ENCODE results near the gene GNL3L.
"Not testable (repeated sequence)": the region's sequence is repeated elsewhere in the genome, so short reads cannot be mapped to it uniquely, and the experiment has no call there.

The GNL3L gene, protein sequence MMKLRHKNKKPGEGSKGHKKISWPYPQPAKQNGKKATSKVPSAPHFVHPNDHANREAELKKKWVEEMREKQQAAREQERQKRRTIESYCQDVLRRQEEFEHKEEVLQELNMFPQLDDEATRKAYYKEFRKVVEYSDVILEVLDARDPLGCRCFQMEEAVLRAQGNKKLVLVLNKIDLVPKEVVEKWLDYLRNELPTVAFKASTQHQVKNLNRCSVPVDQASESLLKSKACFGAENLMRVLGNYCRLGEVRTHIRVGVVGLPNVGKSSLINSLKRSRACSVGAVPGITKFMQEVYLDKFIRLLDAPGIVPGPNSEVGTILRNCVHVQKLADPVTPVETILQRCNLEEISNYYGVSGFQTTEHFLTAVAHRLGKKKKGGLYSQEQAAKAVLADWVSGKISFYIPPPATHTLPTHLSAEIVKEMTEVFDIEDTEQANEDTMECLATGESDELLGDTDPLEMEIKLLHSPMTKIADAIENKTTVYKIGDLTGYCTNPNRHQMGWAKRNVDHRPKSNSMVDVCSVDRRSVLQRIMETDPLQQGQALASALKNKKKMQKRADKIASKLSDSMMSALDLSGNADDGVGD

DNA sequence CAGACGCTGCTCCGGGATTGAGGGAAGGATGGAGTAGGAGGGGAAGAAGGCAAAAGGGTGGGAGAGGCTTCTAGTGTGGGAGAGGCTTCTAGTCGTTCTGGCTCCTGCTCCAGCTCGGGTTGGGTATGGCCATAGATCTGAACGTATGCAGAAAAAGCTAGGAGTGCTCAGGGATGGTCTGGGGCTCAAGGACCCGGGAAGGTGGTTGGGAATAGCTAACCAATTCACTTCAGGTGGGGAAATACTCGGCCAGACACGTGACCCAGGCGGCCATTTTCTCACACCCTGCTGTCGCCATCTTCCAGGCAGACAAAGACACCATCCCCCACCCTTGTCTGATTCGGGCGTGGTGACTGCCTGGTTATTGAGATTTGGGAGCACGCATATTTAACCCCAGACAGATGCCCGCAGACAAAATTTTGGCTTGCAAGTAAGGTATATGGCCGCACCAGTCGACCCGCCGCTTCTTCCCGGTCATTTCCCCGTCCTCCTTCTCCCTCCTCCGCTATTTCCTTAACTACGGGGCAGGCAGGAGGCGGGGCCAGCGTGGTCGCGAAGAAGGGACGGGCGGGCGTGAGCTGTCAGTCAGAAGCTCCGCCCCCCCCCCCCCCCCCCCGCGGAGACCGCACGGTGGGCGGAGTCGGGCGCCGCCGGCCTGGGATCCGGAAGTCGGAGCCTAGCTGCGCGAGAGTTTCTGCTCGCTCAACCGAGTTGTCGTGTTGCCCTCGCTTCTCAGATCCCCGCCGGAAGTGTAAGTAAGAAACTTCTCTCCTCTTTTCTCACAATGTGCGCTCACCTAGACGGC lies at the start of gene GNL3L:
TSS of gene GNL3L (plus strand) at position 668 of the 805 bp plus-strand sequence. CDS start 2,348 bp downstream, outside the sequence.
- no peaks in the 10 kb centered on the region for H3K9me3 ChIP-seq (ENCODE audit: control insufficient read depth, insufficient read depth, low read length)
- H3K4me3 ChIP-seq (ENCODE audit: low read depth, low read length), result peak within 1 kb of the TSS; percentile 74
- no peaks in the 10 kb centered on the region for H3K4me1 ChIP-seq (ENCODE audit: control insufficient read depth, insufficient read depth, low read length)
- H3K9ac ChIP-seq (ENCODE audit: low read depth, low read length), result peak within 1 kb of the TSS; percentile 88
- H3K36me3 ChIP-seq (ENCODE audit: control insufficient read depth, insufficient read depth, low read length), result peaks cover 14% of the 10 kb centered on the region
- H3K27me3 ChIP-seq (ENCODE audit: control insufficient read depth, insufficient read depth, low read length), result no peaks in the 10 kb centered on the region

DNA sequence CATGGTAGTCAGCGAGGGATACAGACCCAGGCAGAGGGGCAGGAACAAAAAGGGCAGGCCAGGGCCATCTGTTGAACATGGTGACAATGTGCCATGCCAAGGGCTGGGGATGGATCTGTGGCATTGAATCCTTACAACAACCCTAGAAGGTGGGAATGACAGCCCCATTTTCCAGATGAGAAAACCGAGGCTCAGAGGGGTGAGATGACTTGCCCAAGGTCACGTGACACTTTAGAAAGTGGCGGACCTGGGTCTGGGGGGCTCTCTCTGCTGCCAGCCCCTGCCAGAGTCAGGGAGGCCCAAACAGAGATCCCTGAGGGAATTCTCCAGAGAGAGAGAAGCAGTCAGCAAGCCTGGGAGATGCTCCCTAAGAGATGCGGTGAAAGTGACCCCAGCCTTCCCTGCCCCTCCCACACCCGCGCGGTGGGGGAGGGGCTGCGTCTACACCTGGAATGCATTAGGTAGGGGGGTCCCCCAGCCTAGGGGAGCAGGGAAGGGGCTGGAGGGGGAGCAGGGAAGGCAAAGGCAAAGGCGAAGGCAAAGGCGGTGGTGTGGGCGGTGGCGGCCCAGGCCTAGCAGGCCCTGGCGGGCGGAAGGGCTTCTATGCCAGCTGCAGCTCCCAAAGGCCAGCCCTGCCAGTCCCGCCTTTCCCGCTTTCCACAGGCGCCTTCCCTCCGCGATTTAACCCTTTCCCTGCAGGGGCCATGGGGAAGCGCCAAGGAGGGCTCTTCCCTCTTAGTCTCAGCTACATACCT lies 47.0 kb upstream of the GNL3L start:
- no peaks in the 10 kb centered on the region for H3K9me3 ChIP-seq (ENCODE audit: control insufficient read depth, insufficient read depth, low read length)
- H3K4me3 ChIP-seq (ENCODE audit: low read depth, low read length), result peak overlapping the region; percentile 22
- H3K9ac ChIP-seq (ENCODE audit: low read depth, low read length), result no peak overlapping the region
- peaks cover 18% of the 10 kb centered on the region for H3K4me1 ChIP-seq (ENCODE audit: control insufficient read depth, insufficient read depth, low read length)
- no peaks in the 10 kb centered on the region for H3K36me3 ChIP-seq (ENCODE audit: control insufficient read depth, insufficient read depth, low read length)
- no peaks in the 10 kb centered on the region for H3K27me3 ChIP-seq (ENCODE audit: control insufficient read depth, insufficient read depth, low read length)

DNA sequence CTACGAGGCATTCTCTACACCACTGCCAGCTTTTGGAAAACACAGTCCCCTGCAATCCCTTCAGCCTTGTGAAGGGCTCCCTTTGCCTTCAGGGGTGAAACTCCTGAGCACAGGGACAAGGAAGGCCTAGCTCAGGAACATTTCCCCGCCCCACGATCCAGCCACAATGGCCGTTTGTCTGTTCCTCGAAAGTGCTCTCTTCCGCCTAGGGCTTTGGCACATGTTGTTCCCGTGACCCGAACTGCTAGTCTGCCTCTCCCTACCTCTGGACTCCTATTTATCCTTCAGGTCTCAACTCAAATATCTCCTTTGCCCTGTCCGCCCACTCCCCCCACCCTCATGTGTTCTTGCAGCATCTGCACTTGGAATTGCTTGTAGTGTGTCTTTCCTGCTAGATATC lies 46.1 kb upstream of the GNL3L start:
- Histone ChIP-seq H3K27me3 (ENCODE audit: control insufficient read depth, insufficient read depth, low read length) (no peaks in the 10 kb centered on the region), H3K4me3 (ENCODE audit: low read depth, low read length) (no peak overlapping the region), H3K9ac (ENCODE audit: low read depth, low read length) (no peak overlapping the region), H3K4me1 (ENCODE audit: control insufficient read depth, insufficient read depth, low read length) (peaks cover 18% of the 10 kb centered on the region), H3K9me3 (ENCODE audit: control insufficient read depth, insufficient read depth, low read length) (no peaks in the 10 kb centered on the region), H3K36me3 (ENCODE audit: control insufficient read depth, insufficient read depth, low read length) (no peaks in the 10 kb centered on the region)

DNA sequence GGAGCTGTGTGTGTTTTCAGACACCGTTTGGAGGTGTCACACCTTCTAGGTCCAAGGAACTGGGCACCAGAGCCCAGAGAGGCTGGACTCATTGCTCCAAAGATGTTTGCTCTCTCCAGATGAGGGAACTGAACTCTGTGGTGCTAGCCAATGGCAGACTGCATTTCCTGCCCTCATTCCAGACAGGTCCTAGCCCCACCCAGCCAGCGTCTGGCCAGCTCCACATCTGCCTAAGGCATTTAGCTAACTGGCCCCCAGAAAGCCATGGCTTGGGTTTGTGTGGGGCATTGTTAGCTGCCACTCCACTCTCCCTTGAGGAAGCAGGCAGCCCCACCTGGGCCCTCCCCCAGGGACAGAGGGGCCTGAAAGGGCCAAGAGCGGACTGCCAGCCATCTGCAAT lies 45.4 kb upstream of the GNL3L start:
- H3K4me1 ChIP-seq (ENCODE audit: control insufficient read depth, insufficient read depth, low read length), result peaks cover 14% of the 10 kb centered on the region

DNA sequence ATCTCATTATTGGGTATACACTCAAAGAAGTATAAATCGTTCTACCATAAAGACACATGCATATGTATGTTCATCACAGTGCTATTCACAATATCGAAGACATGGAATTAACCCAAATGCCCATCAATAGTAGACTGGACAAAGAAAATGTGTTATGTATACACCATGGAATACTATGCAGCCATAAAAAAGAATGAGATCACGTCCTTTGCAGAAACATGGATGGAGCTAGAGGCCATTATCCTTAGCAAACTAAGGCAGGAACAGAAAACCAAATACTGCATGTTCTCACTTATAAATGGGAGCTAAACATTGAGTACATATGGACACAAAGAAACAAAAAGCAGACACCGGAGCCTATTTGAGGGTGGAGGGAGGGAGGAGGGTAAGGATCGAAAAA lies 40.2 kb upstream of the GNL3L start:
- not testable (repeated sequence) for H3K9me3 ChIP-seq (ENCODE audit: control insufficient read depth, insufficient read depth, low read length)

More for the DNA sequence above, 45.4 kb upstream of the GNL3L start:
- H3K9me3 ChIP-seq (ENCODE audit: control insufficient read depth, insufficient read depth, low read length), result no peaks in the 10 kb centered on the region
- H3K27me3 ChIP-seq (ENCODE audit: control insufficient read depth, insufficient read depth, low read length), result no peaks in the 10 kb centered on the region
- no peaks in the 10 kb centered on the region for H3K36me3 ChIP-seq (ENCODE audit: control insufficient read depth, insufficient read depth, low read length)
- H3K4me3 ChIP-seq (ENCODE audit: low read depth, low read length), result no peak overlapping the region
- no peak overlapping the region for H3K9ac ChIP-seq (ENCODE audit: low read depth, low read length)

DNA sequence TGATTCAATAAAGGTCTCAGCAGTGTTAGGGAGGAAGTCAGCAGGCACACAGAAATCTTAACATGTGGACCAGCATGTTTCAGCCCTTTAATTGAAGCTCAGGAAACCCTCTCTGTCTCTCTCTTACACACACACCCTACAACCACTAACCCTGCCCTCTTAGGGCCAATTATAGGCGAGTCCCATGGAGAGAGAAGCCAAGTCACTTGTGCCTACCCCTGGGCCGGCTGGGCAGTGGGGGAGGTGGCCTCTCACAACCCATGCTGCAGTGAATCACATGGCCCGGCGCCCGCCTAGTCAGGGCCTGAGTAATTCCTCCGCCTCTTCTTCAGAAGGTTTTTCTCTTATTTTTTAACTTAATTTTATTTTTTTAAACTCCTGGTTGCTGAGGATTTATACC lies 37.7 kb upstream of the GNL3L start:
- H3K4me3 ChIP-seq (ENCODE audit: low read depth, low read length), result no peak overlapping the region
- H3K9ac ChIP-seq (ENCODE audit: low read depth, low read length), result no peak overlapping the region
- peaks cover 5% of the 10 kb centered on the region for H3K4me1 ChIP-seq (ENCODE audit: control insufficient read depth, insufficient read depth, low read length)
- no peaks in the 10 kb centered on the region for H3K27me3 ChIP-seq (ENCODE audit: control insufficient read depth, insufficient read depth, low read length)
- H3K36me3 ChIP-seq (ENCODE audit: control insufficient read depth, insufficient read depth, low read length), result no peaks in the 10 kb centered on the region
- H3K9me3 ChIP-seq (ENCODE audit: control insufficient read depth, insufficient read depth, low read length), result no peaks in the 10 kb centered on the region

More for the DNA sequence above, 40.2 kb upstream of the GNL3L start:
- not testable (repeated sequence) for H3K36me3 ChIP-seq (ENCODE audit: control insufficient read depth, insufficient read depth, low read length); H3K4me3 ChIP-seq (ENCODE audit: low read depth, low read length); H3K4me1 ChIP-seq (ENCODE audit: control insufficient read depth, insufficient read depth, low read length); H3K27me3 ChIP-seq (ENCODE audit: control insufficient read depth, insufficient read depth, low read length); H3K9ac ChIP-seq (ENCODE audit: low read depth, low read length)

DNA sequence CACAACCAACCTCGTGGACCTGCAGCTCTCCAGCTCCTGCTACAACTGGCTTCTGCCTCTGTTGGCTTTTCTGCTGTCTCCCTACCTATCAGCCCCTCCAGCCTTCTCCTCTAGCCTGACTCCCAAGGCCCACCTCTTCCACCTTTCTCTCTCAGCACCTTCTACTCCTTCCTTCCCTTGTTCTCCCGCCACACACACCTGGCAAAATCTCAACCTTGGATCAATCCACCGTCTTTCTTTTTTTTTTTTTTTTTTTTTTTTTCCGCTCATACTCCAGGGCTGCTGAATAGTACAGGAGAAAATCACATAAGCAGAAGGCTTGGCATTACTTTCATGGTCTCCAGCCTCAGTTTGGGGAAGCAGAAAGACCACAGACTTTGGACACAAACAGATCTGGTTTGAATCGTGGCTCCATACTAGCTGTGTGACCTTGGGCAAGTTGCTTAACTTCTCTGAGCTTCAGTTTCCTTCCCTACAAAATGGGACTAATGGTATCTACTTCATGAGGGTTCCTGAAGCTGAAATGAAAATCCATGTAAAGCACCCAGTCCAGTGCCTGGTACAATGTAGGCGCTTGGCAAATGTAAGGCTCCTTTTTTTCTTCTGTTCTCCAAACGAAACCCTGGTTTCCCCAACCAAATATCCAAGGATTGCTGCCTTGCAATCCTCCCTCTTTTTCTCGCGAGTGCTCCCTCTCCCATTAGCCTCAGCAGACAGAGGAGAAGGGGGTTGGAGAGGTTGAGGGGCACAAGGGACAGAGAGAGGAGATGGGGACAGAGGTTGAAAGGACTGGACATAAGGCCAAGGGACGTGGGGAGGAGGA lies 35.6 kb upstream of the GNL3L start:
- peaks cover 5% of the 10 kb centered on the region for H3K4me1 ChIP-seq (ENCODE audit: control insufficient read depth, insufficient read depth, low read length)
- H3K36me3 ChIP-seq (ENCODE audit: control insufficient read depth, insufficient read depth, low read length), result no peaks in the 10 kb centered on the region
- no peaks in the 10 kb centered on the region for H3K27me3 ChIP-seq (ENCODE audit: control insufficient read depth, insufficient read depth, low read length)
- peak overlapping the region; percentile 54 for H3K9ac ChIP-seq (ENCODE audit: low read depth, low read length)
- no peaks in the 10 kb centered on the region for H3K9me3 ChIP-seq (ENCODE audit: control insufficient read depth, insufficient read depth, low read length)
- H3K4me3 ChIP-seq (ENCODE audit: low read depth, low read length), result peak overlapping the region; percentile 67

DNA sequence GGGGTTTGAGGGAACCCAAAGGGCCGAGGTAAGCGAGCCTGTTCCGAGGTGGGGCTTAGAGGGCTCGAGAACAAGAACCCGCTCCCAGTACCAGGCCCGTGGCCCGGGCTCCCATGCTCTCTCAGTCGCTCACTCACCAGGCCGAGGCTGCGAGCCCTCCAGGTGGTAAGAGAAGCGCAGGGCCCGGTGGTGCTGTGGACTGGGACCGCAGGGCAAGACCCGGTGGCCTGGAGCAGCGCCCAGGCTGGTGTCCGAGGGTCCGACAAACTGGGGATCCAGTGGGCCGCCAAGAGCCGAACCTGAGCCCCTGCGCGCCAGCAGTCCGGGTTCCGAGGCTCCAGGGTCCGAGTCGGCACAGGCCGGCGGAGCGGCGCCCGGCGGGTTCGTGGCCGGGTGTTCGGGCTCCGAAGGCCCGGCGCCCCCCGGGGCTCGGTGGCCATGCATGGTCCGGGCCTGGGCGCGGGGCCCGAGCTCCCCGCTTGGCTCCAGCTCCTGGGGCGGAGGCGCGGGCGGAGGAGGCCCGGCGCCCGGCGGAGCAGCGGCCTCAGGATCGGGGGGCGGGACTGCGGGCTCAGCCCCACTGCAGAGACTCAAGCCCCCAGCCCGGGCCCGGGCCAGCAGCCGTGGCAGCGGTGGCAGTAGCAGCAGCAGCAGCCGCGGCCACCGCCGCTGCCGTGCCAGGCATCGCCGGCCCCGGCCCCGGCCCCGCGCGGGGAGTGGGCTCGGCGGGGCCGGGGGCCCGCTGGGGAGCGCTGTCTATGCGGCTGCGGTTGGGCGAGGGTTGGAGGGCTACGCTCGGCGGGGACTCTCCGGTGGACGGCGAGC lies 34.8 kb upstream of the GNL3L start:
- no peaks in the 10 kb centered on the region for H3K27me3 ChIP-seq (ENCODE audit: control insufficient read depth, insufficient read depth, low read length)
- H3K9me3 ChIP-seq (ENCODE audit: control insufficient read depth, insufficient read depth, low read length), result no peaks in the 10 kb centered on the region
- peaks cover 5% of the 10 kb centered on the region for H3K4me1 ChIP-seq (ENCODE audit: control insufficient read depth, insufficient read depth, low read length)
- peak overlapping the region; percentile 54 for H3K9ac ChIP-seq (ENCODE audit: low read depth, low read length)
- peak overlapping the region; percentile 67 for H3K4me3 ChIP-seq (ENCODE audit: low read depth, low read length)
- H3K36me3 ChIP-seq (ENCODE audit: control insufficient read depth, insufficient read depth, low read length), result no peaks in the 10 kb centered on the region

DNA sequence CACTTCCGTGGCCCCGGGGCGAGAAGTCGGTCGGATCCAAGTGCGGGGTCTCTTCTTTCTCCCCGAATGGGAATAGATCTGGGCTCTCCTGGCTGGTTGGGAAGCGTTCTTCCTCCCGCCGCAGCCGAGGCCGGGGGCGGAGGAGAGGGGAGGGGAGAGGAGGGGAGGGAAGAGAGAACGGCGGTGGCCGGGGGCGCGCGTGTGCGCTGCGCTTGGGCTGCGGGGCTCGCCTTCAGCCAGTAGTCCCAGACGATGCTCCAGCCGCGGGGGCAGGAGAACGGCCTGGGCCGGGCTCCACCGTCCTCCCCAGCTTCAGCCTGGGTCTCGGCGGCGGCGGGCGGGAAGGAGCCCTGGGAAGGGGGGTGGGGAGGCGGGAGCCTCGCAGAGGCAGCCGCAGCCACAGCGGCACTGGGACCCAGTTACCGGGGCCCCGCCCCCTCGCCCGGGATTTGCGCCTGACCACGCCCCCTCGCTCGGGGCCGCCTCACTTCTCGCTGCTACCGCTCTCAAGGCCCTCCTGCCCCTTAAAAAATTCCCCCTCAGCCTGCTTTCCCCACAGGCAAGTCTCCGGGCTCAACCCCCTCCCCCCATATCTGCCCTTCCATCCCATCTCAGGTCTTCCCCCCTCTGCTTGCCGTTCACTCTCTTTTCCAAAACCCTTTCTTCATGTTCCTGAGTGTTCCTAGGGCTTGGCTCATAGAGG lies 34.1 kb upstream of the GNL3L start, which contains the start of gene FGD1:
TSS of gene FGD1 (minus strand) at position 421 of the 703 bp plus-strand sequence. CDS start 802 bp downstream, outside the sequence.
- H3K4me3 ChIP-seq (ENCODE audit: low read depth, low read length), result peak within 1 kb of the TSS; percentile 67
- H3K36me3 ChIP-seq (ENCODE audit: control insufficient read depth, insufficient read depth, low read length), result no peaks in the 10 kb centered on the region
- peak within 1 kb of the TSS; percentile 54 for H3K9ac ChIP-seq (ENCODE audit: low read depth, low read length)
- H3K4me1 ChIP-seq (ENCODE audit: control insufficient read depth, insufficient read depth, low read length), result peaks cover 5% of the 10 kb centered on the region
- no peaks in the 10 kb centered on the region for H3K27me3 ChIP-seq (ENCODE audit: control insufficient read depth, insufficient read depth, low read length)
- no peaks in the 10 kb centered on the region for H3K9me3 ChIP-seq (ENCODE audit: control insufficient read depth, insufficient read depth, low read length)

DNA sequence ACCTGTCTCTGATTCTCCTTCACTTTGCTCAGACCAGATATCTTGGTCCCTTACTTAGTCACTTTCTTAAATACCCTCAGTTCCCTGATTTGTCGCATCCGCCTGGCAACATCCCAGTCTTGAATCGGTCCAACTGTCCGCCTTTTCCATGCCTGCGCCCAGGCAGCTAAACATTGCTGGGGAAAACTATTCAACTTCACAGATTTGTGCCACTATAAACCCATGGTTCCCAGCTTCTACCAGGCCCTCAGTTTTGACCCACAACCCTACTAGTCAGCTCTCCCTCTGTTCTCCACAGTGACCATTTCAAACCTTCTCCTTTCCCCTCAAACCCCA lies 33.5 kb upstream of the GNL3L start:
- Histone ChIP-seq H3K9ac (ENCODE audit: low read depth, low read length) (no peak overlapping the region), H3K4me3 (ENCODE audit: low read depth, low read length) (peak overlapping the region; percentile 27)

More for the DNA sequence above, 33.5 kb upstream of the GNL3L start:
- peaks cover 5% of the 10 kb centered on the region for H3K4me1 ChIP-seq (ENCODE audit: control insufficient read depth, insufficient read depth, low read length)
- no peaks in the 10 kb centered on the region for H3K36me3 ChIP-seq (ENCODE audit: control insufficient read depth, insufficient read depth, low read length)
- H3K9me3 ChIP-seq (ENCODE audit: control insufficient read depth, insufficient read depth, low read length), result no peaks in the 10 kb centered on the region
- H3K27me3 ChIP-seq (ENCODE audit: control insufficient read depth, insufficient read depth, low read length), result no peaks in the 10 kb centered on the region
